AML-193 (cell line): ENCODE measurements around the gene NUTM2D.
"Not testable (repeated sequence)": the region's sequence is repeated elsewhere in the genome, so short reads cannot be mapped to it uniquely, and the experiment has no call there.

Experiments
- DNase-seq, 2 experiments: peaks; one replicate each; lab custom pipeline; 2025; lab: John Stamatoyannopoulos, UW

The NUTM2D gene

DNA sequence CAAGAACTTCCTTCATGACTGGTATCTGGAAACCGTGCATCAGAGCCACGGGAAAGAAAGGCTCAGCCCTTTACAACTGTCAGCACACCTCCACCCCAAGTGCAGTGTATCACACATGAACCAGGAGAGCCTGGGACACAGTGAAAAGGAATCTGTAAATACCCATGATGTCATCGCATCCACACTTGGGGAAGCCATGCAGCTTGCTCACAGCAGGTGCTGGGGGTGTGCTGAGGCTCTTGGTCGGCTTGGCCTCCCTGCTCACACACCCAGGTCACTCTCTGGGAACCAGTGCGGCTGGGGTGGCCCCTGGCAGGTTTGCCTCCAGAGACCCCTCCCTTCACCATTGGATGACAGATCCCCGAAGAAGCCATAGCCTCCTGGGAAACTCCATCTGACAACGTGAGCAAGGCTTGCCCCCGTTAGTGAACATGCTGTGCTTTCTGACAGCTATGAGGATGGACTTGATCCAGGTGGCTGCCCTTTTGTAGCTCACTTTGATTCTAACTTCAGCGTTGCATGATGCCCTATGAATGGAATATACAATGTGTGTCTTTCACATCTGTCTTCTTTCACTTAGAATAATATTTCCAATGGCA is 12.1 kb downstream of the NUTM2D start:
- not testable (repeated sequence) for DNase-seq

DNA sequence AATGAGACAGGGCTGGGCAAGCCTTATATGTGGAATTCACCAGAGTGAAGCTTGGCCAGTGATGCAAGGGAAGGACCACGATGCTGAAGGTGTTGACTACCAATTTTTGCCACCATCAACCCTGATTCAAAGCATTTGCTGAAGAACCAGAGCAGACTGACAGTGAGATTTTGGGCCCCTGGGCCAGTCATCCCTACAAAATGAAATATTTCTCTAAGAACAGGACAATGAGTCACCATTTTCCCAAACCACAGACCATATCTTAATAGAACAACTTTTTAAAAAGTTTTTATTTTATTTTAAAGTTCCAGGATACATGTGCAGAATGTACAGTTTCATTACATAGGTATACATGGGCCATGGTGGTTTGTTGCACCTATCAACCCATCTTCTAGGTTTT is 16.5 kb downstream of the NUTM2D start:
- not testable (repeated sequence) for DNase-seq

DNA sequence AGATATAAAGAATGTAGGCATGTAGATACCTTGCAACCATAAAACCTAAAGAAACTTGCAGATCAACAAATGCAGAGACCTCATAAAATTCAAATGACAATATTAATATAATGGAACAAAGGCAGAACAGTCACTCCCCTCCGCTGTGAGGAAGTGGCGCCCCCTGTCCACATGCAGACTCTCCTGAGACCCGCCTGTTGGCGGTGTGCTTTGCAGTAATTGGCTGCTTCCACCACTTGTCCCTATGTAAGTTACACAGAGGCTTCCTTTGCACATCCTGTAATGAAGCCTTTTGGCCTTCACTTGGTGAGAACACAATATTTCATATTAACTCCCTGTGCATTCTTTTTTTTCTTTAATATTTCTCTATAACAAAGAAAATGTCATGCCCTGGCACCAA is 21.6 kb downstream of the NUTM2D start:
- DNase-seq: not testable (repeated sequence)

DNA sequence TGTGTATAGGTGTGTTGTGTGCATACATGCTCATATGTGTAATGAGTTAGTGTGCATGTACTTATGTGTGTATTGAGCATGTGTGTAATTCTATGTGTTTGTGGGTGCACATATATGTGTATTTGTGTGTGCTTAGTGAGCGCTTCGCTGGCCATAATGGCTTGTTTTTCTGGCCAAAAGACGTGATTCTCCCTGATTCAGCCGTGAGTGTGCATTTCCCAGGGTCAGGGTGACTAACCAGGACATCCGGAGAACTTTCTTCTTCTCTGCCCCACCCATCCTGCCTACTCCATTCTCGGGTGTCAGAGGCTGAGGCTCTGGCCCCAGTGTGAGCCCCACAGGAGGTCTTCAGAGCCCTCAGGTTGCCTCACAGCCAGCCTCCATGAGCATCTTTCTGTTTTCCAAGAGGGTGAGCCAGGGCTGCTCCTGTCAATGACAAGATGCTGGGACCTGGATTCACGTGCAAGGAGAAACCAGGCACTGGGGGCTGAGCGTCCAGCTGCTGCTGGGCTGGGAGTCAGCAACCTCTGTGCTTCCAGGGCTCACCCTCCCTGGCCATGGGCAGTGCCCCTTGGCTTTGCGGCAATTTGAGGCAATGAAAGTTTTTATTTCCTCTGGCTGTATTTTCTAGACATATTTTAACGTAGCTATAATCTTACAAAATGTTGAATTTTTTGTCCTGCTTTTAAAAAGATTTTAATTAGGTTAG is 25.8 kb downstream of the NUTM2D start:
- not testable (repeated sequence) for DNase-seq

DNA sequence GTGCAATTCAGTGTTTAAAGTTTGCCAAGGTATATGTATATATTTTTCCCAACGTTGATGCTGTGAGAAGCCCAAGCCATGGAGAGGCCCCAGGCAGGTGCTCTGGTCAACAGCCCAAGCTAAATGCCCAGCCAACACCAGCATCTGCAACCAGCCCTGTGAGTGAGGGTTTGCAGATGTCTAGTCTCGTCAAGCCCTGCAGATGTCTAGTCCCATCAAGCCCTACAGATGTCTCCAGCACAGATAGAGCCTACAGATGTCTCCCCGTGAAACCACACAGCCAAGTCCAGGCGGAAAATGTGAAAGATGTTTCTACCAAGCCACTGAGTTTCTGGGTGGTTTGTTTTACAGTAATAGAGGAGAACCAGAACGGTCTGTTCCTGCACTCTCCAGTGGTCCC is 26.7 kb downstream of the NUTM2D start:
- not testable (repeated sequence) for DNase-seq

DNA sequence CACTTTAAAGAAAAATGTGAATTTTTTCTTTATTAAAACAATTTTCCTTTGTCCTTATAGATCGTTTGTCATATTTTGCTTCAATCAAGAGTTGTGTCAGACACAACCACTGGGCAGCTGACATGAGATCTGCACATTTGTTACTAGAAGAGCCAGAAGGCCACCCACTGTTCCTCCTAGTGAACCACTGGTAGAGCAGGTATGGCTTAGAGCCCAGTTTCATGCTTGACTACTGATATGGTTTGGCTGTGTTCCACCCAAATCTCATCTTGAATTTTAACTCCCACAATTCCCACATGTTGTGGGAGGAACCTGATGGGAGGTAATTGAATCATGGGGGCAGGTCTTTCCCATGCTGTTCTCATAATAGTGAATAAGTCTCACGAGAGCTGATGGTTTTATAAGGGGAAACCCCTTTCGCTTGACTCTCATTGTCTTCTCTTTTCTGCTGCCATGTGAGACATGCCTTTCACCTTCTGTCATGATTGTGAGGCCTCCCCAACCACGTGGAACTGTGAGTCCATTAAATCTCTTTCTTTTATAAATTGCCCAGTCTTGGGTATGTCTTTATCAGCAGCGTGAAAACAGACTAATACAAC is 28.3 kb downstream of the NUTM2D start:
- not testable (repeated sequence) for DNase-seq

- not testable (repeated sequence) for DNase-seq
These were observed 33.8 kb downstream of the NUTM2D start for GRCh38 chr10:87391360-87391759.

DNA sequence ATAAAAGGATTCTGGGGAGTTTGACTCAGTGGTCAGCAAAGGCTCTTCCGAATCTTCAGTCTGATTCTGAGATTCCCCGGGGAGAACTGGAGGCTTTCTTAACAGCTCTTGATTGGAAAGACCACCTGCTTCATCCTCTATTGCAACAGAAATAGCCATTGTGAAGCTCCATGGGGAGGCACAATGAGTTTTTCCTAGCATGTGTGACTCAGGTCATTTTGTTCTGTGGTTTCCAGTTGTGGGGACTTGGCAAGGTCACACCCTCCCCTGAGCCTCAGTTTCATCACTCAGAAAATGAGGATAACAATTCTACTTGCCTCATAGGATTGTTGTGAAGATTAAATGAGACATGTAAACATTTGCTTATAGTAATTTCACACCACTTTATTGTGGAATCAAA is 38.7 kb downstream of the NUTM2D start:
- not testable (repeated sequence) for DNase-seq

GRCh38 chr10:87398436-87398835 is 40.9 kb downstream of the NUTM2D start:
- DNase-seq: not testable (repeated sequence)

GRCh38 chr10:87407516-87408467 is 50.2 kb downstream of the NUTM2D start:
- not testable (repeated sequence) for DNase-seq

GRCh38 chr10:87413921-87414320 is 56.4 kb downstream of the NUTM2D start:
- not testable (repeated sequence) for DNase-seq
